ENCODE measurements around the gene PEX19.

The PEX19 gene

GRCh38 chr1:160271025-160271424, 13.9 kb downstream of the PEX19 start:
- FAIRE-seq, result no peak
- DNase-seq (ENCODE audit: insufficient read length), result no peak

GRCh38 chr1:160267284-160267991, 17.5 kb downstream of the PEX19 start:
- FAIRE-seq, result no peak
- no peak for DNase-seq (ENCODE audit: insufficient read length)
- no peak for TF ChIP-seq TAF1 (IDR thresholded peaks at IDR 0.05; ENCODE audit: borderline replicate concordance, low read depth, low read length)
- no peak for TF ChIP-seq POLR2AphosphoS5 (IDR thresholded peaks at IDR 0.05; ENCODE audit: low read depth, low read length)

More at GRCh38 chr1:160271025-160271424, 13.9 kb downstream of the PEX19 start:
- TF ChIP-seq POLR2AphosphoS5 (IDR thresholded peaks at IDR 0.05; ENCODE audit: low read depth, low read length) (no peak), TAF1 (IDR thresholded peaks at IDR 0.05; ENCODE audit: borderline replicate concordance, low read depth, low read length) (no peak), POLR2A (IDR thresholded peaks at IDR 0.05; ENCODE audit: low read depth, low read length) (no peak)

DNA sequence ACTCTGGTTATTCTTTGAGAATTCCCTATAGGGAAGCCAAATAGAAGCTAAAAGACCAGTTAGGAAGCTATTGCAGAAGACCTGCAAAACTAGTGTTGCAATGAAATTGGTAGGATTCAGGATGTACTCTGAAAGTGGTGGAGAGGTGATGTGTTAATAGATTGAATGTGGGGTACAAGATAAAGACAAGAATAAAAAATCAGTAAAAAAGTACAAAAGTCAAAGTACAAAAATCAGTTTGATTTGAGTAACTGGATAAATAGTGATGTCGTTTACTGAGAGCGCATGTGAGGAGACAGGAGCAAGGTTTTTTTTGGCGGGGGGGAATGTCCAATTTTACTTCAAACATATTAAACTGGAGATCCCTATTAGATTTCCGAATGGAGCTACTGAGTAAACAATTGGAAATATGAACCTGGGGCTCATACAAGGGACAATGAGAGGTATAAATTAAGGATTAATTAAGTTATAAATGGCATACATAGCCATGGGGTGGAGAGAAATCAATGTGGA, 20.1 kb downstream of the PEX19 start:
- DNase-seq (ENCODE audit: insufficient read length) (no peak), FAIRE-seq (no peak)
- TF ChIP-seq POLR2A (IDR thresholded peaks at IDR 0.05; ENCODE audit: low read depth, low read length) (no peak), POLR2AphosphoS5 (IDR thresholded peaks at IDR 0.05; ENCODE audit: low read depth, low read length) (no peak), TAF1 (IDR thresholded peaks at IDR 0.05; ENCODE audit: borderline replicate concordance, low read depth, low read length) (no peak)

- FAIRE-seq (peak; percentile 100), DNase-seq (ENCODE audit: insufficient read length) (peak; percentile 82)
- TF ChIP-seq POLR2A (IDR thresholded peaks at IDR 0.05; ENCODE audit: low read depth, low read length), result peak; percentile 92
- peak; percentile 97 for TF ChIP-seq TAF1 (IDR thresholded peaks at IDR 0.05; ENCODE audit: borderline replicate concordance, low read depth, low read length)
- TF ChIP-seq POLR2AphosphoS5 (IDR thresholded peaks at IDR 0.05; ENCODE audit: low read depth, low read length), result peak; percentile 76
These were observed 22.8 kb downstream of the PEX19 start, which contains the start of gene DCAF8 for GRCh38 chr1:160261893-160262794. Gene DCAF8, minus strand, starts transcription at chr1:160262549. Its CDS starts 18,541 bp downstream, at chr1:160244008.

DNA sequence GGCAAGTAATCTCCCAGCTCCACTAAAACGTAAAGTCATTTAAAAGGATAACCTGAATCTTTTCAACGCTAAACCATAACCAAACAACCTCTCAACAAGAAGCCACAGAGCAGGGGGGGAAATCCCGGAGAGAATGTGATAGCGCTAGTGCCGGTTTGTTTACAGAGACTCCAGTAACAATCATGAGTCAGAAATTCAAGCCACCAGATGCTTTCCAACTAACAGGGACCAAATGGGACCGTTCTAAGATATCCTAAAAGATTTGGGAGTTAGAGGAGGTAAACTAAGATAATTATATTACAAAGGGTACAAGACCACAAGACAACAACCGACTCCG, 23.4 kb downstream of the PEX19 start:
- TF ChIP-seq POLR2A (IDR thresholded peaks at IDR 0.05; ENCODE audit: low read depth, low read length), result no peak
- no peak for TF ChIP-seq TAF1 (IDR thresholded peaks at IDR 0.05; ENCODE audit: borderline replicate concordance, low read depth, low read length)
- no peak for TF ChIP-seq POLR2AphosphoS5 (IDR thresholded peaks at IDR 0.05; ENCODE audit: low read depth, low read length)
- peak; percentile 89 for FAIRE-seq
- peak; percentile 34 for DNase-seq (ENCODE audit: insufficient read length)

DNA sequence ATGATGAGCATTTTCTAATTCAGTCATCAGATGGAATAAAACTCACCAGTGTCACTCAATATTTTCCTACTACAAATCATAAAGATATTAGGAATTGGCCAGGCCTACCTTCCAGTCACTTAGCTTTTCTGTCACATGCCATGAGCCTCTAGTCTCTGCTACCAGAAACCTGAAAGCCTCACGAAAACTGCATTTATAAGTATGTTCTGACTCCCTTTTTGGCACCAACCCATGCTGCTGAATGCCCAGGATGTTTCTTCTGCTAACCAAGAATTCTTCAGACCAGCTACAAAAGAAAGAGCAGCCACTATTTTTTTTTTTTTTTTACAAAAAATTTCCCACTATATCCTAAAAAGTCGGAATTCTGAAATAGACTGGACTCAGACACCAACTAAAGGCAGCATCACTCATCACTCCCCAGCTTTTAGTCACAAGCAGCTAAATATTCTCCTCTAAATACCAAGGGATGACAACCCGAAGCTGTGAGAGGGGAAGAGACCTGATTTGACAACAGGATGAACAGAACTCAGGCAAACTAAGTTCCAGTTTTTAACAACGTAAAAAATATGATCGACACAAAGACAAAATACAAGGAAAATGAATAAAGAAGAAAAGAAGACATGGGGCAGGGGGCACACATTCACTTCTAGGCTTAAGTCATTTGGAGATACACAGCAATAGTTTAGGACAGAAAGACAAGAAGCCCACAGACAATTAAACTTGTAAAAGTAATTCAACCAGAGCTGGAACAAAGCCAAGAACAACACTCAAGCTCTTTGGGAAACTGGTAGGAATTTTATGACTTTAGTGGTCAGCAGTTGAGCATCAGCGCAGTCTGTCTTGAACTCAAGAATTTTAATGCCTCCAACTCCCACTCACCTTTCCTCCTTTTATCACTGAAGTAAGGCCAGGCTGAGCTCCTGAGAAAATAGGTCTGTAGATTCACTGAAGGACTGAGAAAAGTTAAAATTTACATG, 24.2 kb downstream of the PEX19 start:
- TF ChIP-seq POLR2AphosphoS5 (IDR thresholded peaks at IDR 0.05; ENCODE audit: low read depth, low read length) (no peak), POLR2A (IDR thresholded peaks at IDR 0.05; ENCODE audit: low read depth, low read length) (no peak), TAF1 (IDR thresholded peaks at IDR 0.05; ENCODE audit: borderline replicate concordance, low read depth, low read length) (no peak)
- DNase-seq (ENCODE audit: insufficient read length) (no peak), FAIRE-seq (peak; percentile 67)

DNA sequence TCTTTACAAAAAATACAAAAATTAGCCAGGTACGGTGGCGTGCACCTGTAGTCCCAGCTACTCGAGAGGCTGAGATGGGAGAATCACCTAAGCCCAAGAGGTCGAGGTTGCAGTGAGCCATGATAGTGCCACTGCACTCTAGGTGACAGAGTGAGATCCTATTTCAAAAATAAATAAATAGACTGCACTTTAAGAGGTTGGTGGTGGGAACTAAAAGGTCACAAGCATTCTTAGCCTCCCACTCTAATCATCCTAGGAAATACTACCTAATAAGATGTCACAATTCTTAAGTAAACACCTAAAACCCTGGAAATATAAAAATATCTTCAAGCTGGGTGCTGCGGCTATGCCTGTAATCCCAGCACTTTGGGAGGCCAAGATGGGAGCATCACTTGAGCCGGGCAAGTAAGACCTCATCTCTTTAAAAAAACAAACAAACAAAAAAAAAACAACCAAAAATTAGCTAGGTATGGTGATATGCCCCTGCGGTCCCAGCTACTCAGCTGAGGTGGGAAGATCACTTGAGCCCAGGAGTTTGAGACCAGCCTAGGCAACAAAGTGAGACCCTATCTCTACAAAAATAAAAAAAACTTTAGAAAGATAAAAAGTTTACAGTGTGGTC, 26.6 kb downstream of the PEX19 start:
- FAIRE-seq (no peak), DNase-seq (ENCODE audit: insufficient read length) (no peak)
- TF ChIP-seq TAF1 (IDR thresholded peaks at IDR 0.05; ENCODE audit: borderline replicate concordance, low read depth, low read length), result no peak
- TF ChIP-seq POLR2AphosphoS5 (IDR thresholded peaks at IDR 0.05; ENCODE audit: low read depth, low read length), result no peak
- no peak for TF ChIP-seq POLR2A (IDR thresholded peaks at IDR 0.05; ENCODE audit: low read depth, low read length)

DNA sequence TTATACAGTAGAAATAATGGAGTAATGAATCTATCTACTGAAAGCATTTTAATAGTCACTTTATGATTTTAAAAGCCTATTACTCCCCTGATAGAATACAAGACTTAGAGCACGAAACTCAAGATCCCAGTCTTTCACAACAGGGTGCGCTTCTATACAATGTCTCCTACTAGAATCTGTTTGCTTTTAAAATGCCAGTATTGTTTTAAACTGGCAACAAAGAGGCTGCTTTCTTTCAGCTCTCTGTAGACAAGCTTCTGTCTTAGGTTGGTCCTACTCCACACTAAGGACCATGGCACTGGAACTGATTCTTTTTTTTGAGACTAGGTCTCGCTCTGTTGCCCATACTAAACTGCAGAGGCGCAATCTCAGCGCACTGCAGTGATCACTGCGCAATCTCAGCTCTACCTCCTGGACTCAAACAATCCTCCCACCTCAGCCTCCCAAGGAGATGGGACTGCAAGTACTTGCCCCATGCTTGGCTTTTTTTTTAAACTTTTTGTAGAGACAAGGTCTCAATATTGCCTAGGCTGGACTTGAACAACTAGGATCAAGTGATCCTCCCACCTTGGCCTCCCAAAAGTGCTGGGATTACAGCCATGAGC, 27.4 kb downstream of the PEX19 start:
- DNase-seq (ENCODE audit: insufficient read length) (no peak), FAIRE-seq (no peak)
- TF ChIP-seq TAF1 (IDR thresholded peaks at IDR 0.05; ENCODE audit: borderline replicate concordance, low read depth, low read length) (no peak), POLR2AphosphoS5 (IDR thresholded peaks at IDR 0.05; ENCODE audit: low read depth, low read length) (no peak)

GRCh38 chr1:160256396-160257046, 28.4 kb downstream of the PEX19 start:
- DNase-seq (ENCODE audit: insufficient read length) (no peak), FAIRE-seq (peak; percentile 57)
- TF ChIP-seq POLR2A (IDR thresholded peaks at IDR 0.05; ENCODE audit: low read depth, low read length) (no peak), POLR2AphosphoS5 (IDR thresholded peaks at IDR 0.05; ENCODE audit: low read depth, low read length) (no peak), TAF1 (IDR thresholded peaks at IDR 0.05; ENCODE audit: borderline replicate concordance, low read depth, low read length) (no peak)
